OCI-LY1 (cell line): ENCODE results near the gene EFNA3.

Experiments used
- EZH2 ChIP-seq: fragments of 200-600 bp; sonication (generic), shearing (Covaris generic); IDR thresholded peaks from 2 replicates; pipeline ENCODE4 v1.8.0; 2017; ENCODE audit warnings: borderline replicate concordance, mixed run types, mild to moderate bottlenecking, antibody characterized with exemption, low read length, moderate library complexity, mixed read lengths
- TF ChIP-seq, protein P1 (sequence below): fragments of 200-600 bp; sonication (generic), shearing (Covaris generic); IDR thresholded peaks from 2 replicates; pipeline ENCODE4 v1.5.1; 2017; ENCODE audit warnings: mild to moderate bottlenecking, antibody characterized with exemption, low read length, moderate library complexity, mixed read lengths

DNA sequence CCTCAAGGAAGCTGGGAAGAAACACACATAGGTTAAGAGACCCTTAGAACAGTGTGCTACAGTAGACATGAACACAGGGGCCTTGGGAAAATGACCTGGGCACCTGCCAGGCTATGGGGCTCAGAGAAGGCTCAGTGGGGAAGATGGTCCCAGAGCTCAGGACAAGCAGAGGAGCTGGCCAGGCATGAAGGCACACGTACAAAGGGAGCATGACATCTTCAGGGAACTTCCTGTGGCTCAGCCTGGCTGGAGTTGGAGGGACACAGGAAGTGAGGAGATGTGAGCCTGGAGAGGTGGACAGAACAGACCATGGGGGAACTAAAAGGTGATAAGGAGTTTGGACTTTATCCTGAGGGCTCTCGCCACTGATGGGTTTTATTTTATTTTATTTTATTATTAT lies 53.2 kb downstream of the EFNA3 start:
- TF ChIP-seq, protein P1, sequence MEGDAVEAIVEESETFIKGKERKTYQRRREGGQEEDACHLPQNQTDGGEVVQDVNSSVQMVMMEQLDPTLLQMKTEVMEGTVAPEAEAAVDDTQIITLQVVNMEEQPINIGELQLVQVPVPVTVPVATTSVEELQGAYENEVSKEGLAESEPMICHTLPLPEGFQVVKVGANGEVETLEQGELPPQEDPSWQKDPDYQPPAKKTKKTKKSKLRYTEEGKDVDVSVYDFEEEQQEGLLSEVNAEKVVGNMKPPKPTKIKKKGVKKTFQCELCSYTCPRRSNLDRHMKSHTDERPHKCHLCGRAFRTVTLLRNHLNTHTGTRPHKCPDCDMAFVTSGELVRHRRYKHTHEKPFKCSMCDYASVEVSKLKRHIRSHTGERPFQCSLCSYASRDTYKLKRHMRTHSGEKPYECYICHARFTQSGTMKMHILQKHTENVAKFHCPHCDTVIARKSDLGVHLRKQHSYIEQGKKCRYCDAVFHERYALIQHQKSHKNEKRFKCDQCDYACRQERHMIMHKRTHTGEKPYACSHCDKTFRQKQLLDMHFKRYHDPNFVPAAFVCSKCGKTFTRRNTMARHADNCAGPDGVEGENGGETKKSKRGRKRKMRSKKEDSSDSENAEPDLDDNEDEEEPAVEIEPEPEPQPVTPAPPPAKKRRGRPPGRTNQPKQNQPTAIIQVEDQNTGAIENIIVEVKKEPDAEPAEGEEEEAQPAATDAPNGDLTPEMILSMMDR, result no peak
- TF ChIP-seq EZH2, result no peak
